ENCODE measurements around the gene PKP3. TPM values are rescaled to one million over a fixed set of nuclear protein-coding genes. Genes with fewer than 3 reads are reported as not detected.
"Not testable (repeated sequence)": the region's sequence is repeated elsewhere in the genome, so short reads cannot be mapped to it uniquely, and the experiment has no call there.

PKP3 gene
- 2.2 TPM for polyA plus RNA-seq (2013, experiment 1 of 2; ENCODE audit: insufficient read length)
- 1.9 TPM for polyA plus RNA-seq (2013, experiment 2 of 2; ENCODE audit: insufficient read length)

DNA sequence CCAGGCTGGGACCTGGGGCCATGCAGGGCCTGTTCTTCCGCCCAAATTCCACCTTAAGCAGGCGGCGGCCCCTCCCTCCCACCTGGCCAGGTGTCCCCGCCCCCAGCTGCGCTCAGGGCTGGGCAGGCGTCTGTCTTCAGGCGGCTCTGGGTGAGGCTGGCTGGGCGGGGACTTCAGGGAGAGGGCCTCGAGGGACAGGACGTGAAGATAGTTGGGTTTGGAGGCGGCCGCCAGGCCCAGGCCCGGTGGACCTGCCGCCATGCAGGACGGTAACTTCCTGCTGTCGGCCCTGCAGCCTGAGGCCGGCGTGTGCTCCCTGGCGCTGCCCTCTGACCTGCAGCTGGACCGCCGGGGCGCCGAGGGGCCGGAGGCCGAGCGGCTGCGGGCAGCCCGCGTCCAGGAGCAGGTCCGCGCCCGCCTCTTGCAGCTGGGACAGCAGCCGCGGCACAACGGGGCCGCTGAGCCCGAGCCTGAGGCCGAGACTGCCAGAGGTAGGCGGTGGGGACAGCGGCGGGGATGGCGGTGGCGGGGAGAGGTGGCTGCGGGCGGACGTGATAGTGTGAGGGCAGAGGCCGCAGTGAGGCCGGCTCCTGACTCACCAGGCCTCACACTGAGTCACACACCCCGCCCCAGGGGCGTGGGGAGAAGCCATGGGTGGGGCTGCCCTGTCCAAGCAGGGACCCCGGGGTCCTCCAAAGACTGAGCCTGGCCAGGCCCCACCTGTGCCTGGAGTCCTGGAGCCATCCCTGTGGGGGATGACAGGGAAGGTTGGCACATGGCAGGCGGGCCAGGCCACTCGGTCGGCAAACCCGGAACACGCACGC, at the start of gene PKP3:
Gene PKP3, plus strand, starts transcription at position 176 of the 824 bp plus-strand sequence. Its CDS starts 84 bp downstream, at position 260.
- peak; percentile 35 for DNase-seq

DNA sequence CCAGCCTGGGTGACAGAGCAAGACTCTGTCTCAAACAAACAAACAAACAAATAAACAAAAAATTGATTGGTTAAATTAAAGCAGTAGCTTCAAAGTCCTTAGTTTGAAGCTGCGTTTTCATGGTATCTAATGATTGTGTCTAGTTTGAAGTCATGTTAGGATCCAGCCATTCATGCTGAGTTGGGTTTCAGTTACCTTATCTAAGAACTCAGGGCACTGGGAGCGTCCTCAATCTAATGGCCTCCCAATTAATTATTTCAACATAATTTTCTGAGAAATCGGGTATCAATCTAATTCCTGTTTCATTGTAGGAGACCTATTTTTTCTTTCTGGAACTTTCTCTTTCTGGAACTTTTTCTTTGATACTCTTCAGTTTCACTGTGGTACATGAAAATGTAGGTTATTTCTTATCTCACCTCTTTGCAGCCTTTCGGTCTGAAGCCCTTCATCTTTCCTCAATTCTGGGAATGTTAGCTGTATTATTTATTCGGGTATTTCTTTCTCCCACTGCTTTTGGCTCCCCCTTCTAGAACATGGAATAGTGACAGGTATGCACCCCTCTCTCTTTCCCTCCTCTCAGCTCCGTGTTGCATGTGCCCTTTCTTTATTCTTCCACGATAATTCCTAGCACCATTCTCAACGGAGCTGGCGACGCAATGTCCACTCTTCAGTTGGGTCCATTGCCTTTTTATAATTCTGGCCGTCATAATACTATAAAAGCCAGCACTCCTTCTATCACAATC, 49.0 kb upstream of the PKP3 start:
- no peak for DNase-seq

DNA sequence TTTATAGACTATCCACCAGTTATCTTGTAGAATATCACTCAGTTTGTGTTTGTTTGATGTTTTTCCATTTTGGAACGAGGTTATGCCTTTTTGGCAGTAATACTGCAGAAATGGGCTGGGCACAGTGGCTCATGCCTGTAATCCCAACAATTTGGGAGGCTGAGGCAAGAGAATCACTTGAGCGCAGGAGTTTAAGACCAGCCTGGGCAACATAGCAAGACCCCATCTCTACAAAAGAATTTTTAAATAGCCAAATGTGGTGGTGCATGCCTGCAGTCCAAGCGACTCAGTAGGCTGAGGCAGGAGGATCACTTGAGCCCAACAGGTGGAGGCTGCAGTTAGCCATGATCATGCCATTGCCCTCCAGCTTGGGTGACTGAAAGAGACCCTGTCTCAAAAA, 47.5 kb upstream of the PKP3 start:
- no peak for DNase-seq

- DNase-seq: not testable (repeated sequence)
These were observed 44.6 kb upstream of the PKP3 start for GRCh38 chr11:349270-349954.

DNA sequence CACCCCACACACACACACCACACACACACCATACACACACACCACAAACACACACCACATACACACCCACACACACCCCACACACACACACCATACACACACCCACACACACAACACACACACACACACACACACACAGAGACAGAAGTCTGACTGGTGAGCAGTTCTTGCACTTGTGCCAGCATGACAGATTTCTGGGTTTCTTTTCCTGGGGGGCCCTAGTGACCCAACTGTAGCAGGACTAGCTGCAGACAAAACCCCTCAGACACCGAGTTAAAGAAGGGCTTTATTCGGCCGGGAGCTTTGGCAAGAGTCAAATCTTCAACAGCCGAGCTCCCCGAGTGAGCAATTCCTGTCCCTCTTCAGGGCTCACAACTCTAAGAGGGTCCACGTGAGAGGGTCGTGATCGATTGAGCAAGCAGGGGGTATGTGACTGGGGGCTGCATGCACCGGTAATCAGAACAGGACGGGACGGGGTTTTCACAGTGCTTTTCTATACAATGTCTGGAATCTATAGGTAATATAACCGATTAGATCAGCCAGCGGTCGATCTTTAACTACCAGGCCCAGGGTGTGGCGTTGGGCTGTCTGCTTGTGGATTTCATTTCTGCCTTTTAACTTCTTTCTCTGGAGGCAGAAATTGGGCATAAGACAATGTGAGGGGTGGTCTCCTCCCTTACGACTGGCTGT, 43.8 kb upstream of the PKP3 start:
- DNase-seq: not testable (repeated sequence)

- no peak for DNase-seq
These were observed 43.2 kb upstream of the PKP3 start for GRCh38 chr11:350723-351255.

- no peak for DNase-seq
These were observed 42.6 kb upstream of the PKP3 start for GRCh38 chr11:351411-351810.

GRCh38 chr11:352456-353031, 41.5 kb upstream of the PKP3 start:
- DNase-seq: no peak

DNA sequence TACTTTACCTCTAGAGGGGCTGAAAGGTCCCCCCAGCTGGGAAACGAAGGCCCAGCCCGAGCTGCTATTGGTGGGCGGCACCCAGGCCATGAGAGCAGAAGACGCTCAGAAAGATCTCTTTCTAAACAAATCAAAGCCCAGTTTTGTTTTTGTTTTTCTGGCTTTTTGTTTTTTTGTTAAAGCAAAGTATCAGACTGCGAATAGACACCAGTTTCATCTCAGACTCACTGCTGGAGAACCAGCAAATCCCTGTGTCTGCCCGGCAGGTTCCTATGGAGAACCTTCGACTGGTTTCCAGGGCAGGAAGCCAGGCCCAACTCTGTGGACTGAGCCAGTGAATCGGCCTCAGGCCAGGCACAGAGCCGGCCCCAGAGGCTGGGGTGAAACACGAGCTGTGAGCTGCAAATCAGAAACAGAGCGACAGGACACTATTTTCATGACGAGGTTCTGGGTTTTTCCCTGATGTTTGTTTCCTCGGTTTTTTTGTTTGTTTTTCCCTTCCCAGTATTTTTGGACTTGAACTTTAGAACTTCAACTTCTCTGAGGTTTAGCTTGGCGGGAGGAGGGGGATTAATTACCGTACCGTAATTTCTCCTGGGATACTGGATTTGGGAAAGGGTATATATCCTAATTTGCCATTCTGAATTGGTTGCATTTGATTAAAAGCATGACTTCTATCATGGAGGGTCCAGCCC, 40.7 kb upstream of the PKP3 start:
- DNase-seq: peak; percentile 73

DNA sequence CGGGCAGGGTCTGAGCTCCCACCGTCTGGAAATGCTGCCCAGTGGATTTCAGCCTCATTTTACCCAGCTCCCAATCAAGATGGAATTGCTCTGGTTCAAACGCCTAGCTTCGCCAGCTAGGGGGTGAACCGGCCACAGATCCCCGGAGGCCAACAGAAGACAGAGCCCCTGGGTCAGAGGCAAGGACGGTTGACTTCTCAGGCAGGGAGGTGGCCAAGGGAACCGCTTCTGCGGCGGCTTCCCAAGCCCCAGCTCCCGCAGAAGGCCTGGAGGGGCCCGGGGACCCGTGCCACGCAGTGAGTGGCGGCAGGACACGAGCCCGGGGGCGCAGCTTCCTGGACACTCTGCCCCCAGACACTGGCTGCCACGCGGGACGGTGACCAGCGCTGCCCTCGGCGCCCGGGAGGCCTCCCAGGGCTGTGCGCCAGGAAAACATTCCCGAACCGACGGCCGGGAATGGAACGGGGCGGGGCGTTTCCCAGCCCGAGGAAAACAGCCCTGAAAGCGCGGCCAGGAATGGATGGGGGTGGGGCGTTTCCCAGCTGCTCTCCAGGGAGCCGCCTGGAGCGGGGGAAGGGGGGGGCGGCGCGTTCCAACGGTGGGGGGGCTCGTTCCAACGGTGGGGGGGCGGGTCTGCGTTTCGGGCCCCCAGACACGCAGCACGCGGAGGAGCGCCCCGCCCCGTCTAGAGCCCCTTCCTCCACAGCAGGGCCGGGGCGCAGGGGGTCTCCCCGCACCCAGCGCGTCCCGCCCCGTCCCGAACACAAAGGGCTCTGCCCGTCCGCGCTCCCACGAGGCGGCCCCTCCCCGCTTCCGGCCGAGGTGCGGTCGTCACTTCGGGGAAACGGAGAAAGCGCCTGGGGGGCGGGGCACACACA, 38.2 kb upstream of the PKP3 start:
- peak; percentile 98 for DNase-seq

- no peak for DNase-seq
These were observed 37.4 kb upstream of the PKP3 start for GRCh38 chr11:356610-357009.

- no peak for DNase-seq
These were observed 36.4 kb upstream of the PKP3 start for GRCh38 chr11:357582-357981.

GRCh38 chr11:358129-358800, 35.7 kb upstream of the PKP3 start:
- no peak for DNase-seq

- DNase-seq: no peak
These were observed 34.8 kb upstream of the PKP3 start for GRCh38 chr11:359181-359714.

DNA sequence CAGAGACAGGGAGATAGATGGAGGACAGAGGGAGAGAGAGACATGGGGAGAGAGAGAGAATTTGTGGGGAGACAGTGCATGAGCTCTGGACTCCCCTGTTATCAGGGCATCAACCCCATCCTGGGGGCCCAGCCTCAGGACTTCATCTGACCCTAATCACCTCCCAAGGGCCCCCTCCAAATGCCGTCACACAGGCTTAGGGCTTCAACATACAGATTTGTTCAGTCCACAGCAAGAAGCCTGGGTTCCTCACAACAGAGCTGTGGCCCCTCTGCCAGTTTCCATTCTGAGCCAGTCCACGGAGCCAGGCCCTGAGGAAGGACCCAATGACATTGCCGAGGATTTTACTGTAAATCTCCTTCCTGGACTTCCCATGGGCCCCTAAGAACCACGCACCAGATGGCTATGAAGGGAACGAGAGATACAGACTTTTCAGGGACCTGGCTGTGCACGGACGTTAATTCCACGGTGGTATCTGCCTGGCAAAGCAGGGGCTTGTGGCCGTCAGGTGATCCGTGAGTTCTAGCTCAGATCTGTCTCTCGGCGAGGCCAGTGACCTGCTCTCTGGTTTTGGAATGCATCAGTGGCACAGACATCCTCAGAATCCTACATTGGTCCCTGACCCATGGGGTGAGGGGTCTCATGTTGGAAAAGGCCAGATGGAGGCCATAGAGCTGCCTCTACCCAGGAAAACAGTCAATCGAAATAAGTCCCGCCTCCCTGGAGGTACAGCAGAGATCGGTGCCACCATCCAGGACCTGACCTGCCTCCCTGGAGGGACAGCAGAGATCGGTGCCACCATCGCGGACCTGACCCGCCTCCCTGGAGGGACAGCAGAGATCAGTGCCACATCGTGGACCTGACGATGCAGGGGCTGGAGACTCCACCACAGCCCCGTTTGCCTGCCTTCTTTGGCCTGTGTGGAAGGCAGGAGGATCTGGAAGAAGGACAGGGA, 33.4 kb upstream of the PKP3 start:
- no peak for DNase-seq

- DNase-seq: no peak
These were observed 31.2 kb upstream of the PKP3 start for GRCh38 chr11:362642-363442.

GRCh38 chr11:363443-363805, 30.6 kb upstream of the PKP3 start:
- not testable (repeated sequence) for DNase-seq
